OCI-LY7 (cell line): ENCODE results near the gene STAT6. TPM values are rescaled to one million over a fixed set of nuclear protein-coding genes. Genes with fewer than 3 reads are reported as not detected.
"Not testable (repeated sequence)": the region's sequence is repeated elsewhere in the genome, so short reads cannot be mapped to it uniquely, and the experiment has no call there.

Experiments used
- BruUV-seq: library from RNA; stranded (reverse); fragments of 400-500 nt; replicated peaks from 2 replicates; lab custom pipeline; 2021; lab: Mats Ljungman, UMichigan
- CTCF ChIA-PET: fragments of 300-600 bp; sonication (Branson Sonifier 250); formaldehyde crosslinking; loops from one replicate; lab custom pipeline; 2022; ENCODE audit warnings: antibody characterized with exemption; ENCODE audit not compliant: unreplicated experiment; lab: Charles Lee
- POLR2A ChIA-PET: fragments of 300-600 bp; sonication (Branson Sonifier 250); formaldehyde crosslinking; loops from one replicate; lab custom pipeline; 2022; ENCODE audit warnings: antibody characterized with exemption; lab: Charles Lee
- DNase-seq: peaks from one replicate; pipeline ENCODE4 v3.0.0-alpha.2; 2015; ENCODE audit warnings: low spot score
- H2AFZ ChIP-seq: fragments of 200-600 bp; sonication (generic), shearing (Covaris generic); 2 replicates; pipeline ENCODE4 v1.6.1; 2014; ENCODE audit warnings: mild to moderate bottlenecking, antibody characterized with exemption, low read length, moderate library complexity
- H3K27ac ChIP-seq: fragments of 200-600 bp; sonication (generic); 2 replicates; pipeline ENCODE4 v1.5.1; 2014; ENCODE audit warnings: mixed run types, low read depth, mild to moderate bottlenecking, moderate library complexity, low read length, inconsistent platforms; ENCODE audit not compliant: poor library complexity, severe bottlenecking
- H3K36me3 ChIP-seq: fragments of 200-600 bp; sonication (generic); 2 replicates; pipeline ENCODE4 v1.6.1; 2014; ENCODE audit warnings: mild to moderate bottlenecking, antibody characterized with exemption, low read length, moderate library complexity, mixed read lengths; ENCODE audit not compliant: insufficient read depth
- H3K4me1 ChIP-seq: fragments of 200-600 bp; sonication (generic); 2 replicates; pipeline ENCODE4 v1.5.1; 2014; ENCODE audit warnings: mild to moderate bottlenecking, low read length; ENCODE audit not compliant: insufficient read depth, poor library complexity, severe bottlenecking
- H3K4me2 ChIP-seq: fragments of 200-600 bp; sonication (generic); 2 replicates; pipeline ENCODE4 v1.6.1; 2014; ENCODE audit warnings: mild to moderate bottlenecking, low read length
- H3K4me3 ChIP-seq: fragments of 200-600 bp; sonication (generic); 2 replicates; pipeline ENCODE4 v1.5.1; 2014; ENCODE audit warnings: mild to moderate bottlenecking, low read depth, low read length; ENCODE audit not compliant: poor library complexity, severe bottlenecking
- H3K79me2 ChIP-seq: fragments of 200-600 bp; sonication (generic); 2 replicates; pipeline ENCODE4 v1.6.1; 2016; ENCODE audit warnings: low read depth, mild to moderate bottlenecking, low read length, moderate library complexity, mixed read lengths; ENCODE audit not compliant: insufficient read depth
- H3K9me2 ChIP-seq: fragments of 200-600 bp; sonication (generic); 2 replicates; pipeline ENCODE4 v1.6.1; 2016; ENCODE audit warnings: mild to moderate bottlenecking, low read length, mixed read lengths; ENCODE audit not compliant: insufficient read depth
- H3K9me3 ChIP-seq: fragments of 200-600 bp; sonication (generic); 2 replicates; pipeline ENCODE4 v1.6.1; 2014; ENCODE audit warnings: mild to moderate bottlenecking, mixed run types, low read length, mixed read lengths
- H4K20me1 ChIP-seq: fragments of 200-600 bp; sonication (generic); 2 replicates; pipeline ENCODE4 v1.6.1; 2014; ENCODE audit warnings: mild to moderate bottlenecking, antibody characterized with exemption, low read length, moderate library complexity, mixed read lengths; ENCODE audit not compliant: insufficient read depth
- CTCF ChIP-seq: fragments of 200-600 bp; sonication (generic); conservative IDR thresholded peaks from 2 replicates; pipeline ENCODE4 v1.5.1; 2014; ENCODE audit warnings: mild to moderate bottlenecking, antibody characterized with exemption, low read length, moderate library complexity, mixed read lengths
- EZH2phosphoT487 ChIP-seq: fragments of 200-600 bp; sonication (generic); IDR thresholded peaks from 2 replicates; pipeline ENCODE4 v1.6.1; 2018; ENCODE audit warnings: low read depth, borderline replicate concordance, mild to moderate bottlenecking, mixed run types, antibody characterized with exemption, low read length, moderate library complexity, mixed read lengths
- intact Hi-C: fragments of 100-400 bp; cut with micrococcal nuclease; formaldehyde crosslinking; loops from one replicate; pipeline ENCODE4 v1.10.0; 2022; ENCODE audit not compliant: unreplicated experiment
- total RNA-seq, 2 experiments: library from RNA; depleted of rRNA in 1 of 2; stranded (reverse); fragments of >200 nt in 1 of 2; shearing (Covaris generic) in 1 of 2; gene quantifications; 2 replicates each; pipeline ENCODE4 v1.2.3, GENCODE V29; 2014 to 2022

STAT6 gene
- total RNA-seq, 2 experiments from 2014 or later, result 73.6 to 128 TPM

DNA sequence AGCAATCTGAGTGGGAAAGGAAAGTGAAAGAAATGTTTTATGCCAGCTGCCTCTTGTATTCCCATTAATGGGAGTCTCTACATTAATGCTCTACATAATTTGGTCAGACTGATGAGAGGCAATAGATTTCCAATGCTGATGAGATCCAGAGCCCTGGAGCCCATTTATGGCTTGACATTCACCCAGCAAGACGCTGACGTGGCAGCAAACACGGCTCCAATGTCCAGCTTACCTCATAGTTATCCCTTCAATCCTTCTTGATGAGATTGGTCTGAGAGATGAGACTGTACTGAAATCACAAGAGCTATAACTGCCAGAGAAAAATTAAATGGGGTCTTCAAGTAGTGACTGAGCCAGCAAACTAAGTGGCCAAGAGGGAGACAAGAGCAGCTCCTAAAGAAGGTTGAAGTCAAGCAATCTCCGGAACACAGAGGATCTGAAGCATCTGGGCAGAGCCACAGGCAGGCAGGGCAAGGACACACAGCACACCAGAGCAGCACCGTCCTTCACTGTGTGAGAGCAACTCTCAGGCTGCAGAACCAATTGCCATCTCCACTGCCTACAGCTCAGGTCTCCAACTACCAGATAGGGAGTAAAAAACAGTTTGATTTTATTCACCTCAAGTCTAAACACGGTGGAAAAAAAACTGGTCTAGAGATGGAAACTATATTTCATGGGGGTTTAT, 54.0 kb downstream of the STAT6 start:
- TF ChIP-seq CTCF (no peak), EZH2phosphoT487 (no peak)
- peaks cover 12% of the 10 kb centered on the region for H3K4me1 ChIP-seq
- intact Hi-C loops, result no loop called here
- no peak overlapping the region for H3K4me2 ChIP-seq
- H3K4me3 ChIP-seq, result no peak overlapping the region
- no peaks in the 10 kb centered on the region for H3K9me2 ChIP-seq
- CTCF ChIA-PET, result interaction anchor here (0.5 kb wide), 1 partner anchor 298 kb away, joined by 4 read pairs; no protein-coding TSS in a partner anchor
- no peak overlapping the region for H2AFZ ChIP-seq
- no peak overlapping the region for H3K27ac ChIP-seq
- no peaks in the 10 kb centered on the region for H4K20me1 ChIP-seq
- no peaks in the 10 kb centered on the region for H3K79me2 ChIP-seq
- H3K36me3 ChIP-seq, result peaks cover 78% of the 10 kb centered on the region
- BruUV-seq, result no TSS peak
- H3K9me3 ChIP-seq, result no peaks in the 10 kb centered on the region
- POLR2A ChIA-PET, result no interaction called here
- DNase-seq, result no peak

DNA sequence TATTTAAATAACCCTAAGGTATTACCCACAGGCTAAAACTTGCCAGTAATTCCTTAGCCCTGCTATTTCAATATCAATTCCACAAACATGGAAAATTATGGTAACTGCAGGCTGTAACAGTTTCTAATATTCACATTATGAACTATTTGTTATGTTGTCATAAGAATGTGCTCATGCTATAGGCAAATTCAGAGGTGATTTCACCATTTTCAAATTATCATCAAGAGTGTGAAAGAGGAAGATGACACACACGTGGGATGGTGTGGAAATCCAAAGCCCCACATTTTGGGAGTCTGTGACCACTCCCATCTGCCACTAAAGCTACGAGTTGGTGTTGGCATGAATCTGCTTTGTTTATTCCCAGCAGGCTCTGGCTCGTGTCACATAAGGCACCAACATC, 55.3 kb downstream of the STAT6 start:
- Histone ChIP-seq H3K36me3 (peaks cover 66% of the 10 kb centered on the region), H3K27ac (no peak overlapping the region), H3K9me2 (no peaks in the 10 kb centered on the region), H2AFZ (no peak overlapping the region), H3K9me3 (no peaks in the 10 kb centered on the region), H3K4me1 (peaks cover 12% of the 10 kb centered on the region), H4K20me1 (no peaks in the 10 kb centered on the region), H3K4me3 (no peak overlapping the region), H3K79me2 (no peaks in the 10 kb centered on the region), H3K4me2 (no peak overlapping the region)
- DNase-seq, result no peak
- POLR2A ChIA-PET, result interaction anchor here (0.6 kb wide), 1 partner anchor 38 kb away, joined by 3 read pairs; no protein-coding TSS in a partner anchor
- intact Hi-C loops, result no loop called here
- CTCF ChIA-PET, result no interaction called here
- BruUV-seq, result no TSS peak
- TF ChIP-seq CTCF (no peak), EZH2phosphoT487 (no peak)

- H3K4me3 ChIP-seq, intact Hi-C loops, POLR2A ChIA-PET, H3K9me3 ChIP-seq, BruUV-seq, DNase-seq, H3K4me1 ChIP-seq, H3K79me2 ChIP-seq, H3K4me2 ChIP-seq, H2AFZ ChIP-seq, CTCF ChIA-PET, H3K27ac ChIP-seq, H4K20me1 ChIP-seq, H3K9me2 ChIP-seq: not testable (repeated sequence)
- peaks cover 46% of the 10 kb centered on the region for H3K36me3 ChIP-seq
Measured at GRCh38 chr12:57053901-57054300, 57.3 kb downstream of the STAT6 start.

GRCh38 chr12:57053146-57053545, 58.0 kb downstream of the STAT6 start:
- H2AFZ ChIP-seq, H3K9me2 ChIP-seq, H3K79me2 ChIP-seq, POLR2A ChIA-PET, H3K27ac ChIP-seq, H3K4me2 ChIP-seq, H3K4me3 ChIP-seq, BruUV-seq, H3K4me1 ChIP-seq, DNase-seq, CTCF ChIA-PET, H3K9me3 ChIP-seq, H4K20me1 ChIP-seq, intact Hi-C loops: not testable (repeated sequence)
- peaks cover 39% of the 10 kb centered on the region for H3K36me3 ChIP-seq
